HG02885 (cell line): ENCODE data around the gene MARCO.
"Not testable (repeated sequence)": the region's sequence is repeated elsewhere in the genome, so short reads cannot be mapped to it uniquely, and the experiment has no call there.

Experiments
- ATAC-seq: cut with Tn5 transposase; IDR thresholded peaks from one replicate; pipeline ENCODE4 v1.9.1; 2021; ENCODE audit warnings: mild to moderate bottlenecking; ENCODE audit not compliant: unreplicated experiment, poor library complexity

Gene MARCO

GRCh38 chr2:119025762-119026351 lies 83.9 kb downstream of the MARCO start:
- no peak for ATAC-seq

- no peak for ATAC-seq
Observed at GRCh38 chr2:119026890-119027289, 84.9 kb downstream of the MARCO start.

- no peak for ATAC-seq
Observed at GRCh38 chr2:119028327-119029174, 86.6 kb downstream of the MARCO start.

- no peak for ATAC-seq
Observed at GRCh38 chr2:119029297-119029696, 87.3 kb downstream of the MARCO start.

GRCh38 chr2:119037922-119038321 lies 95.9 kb downstream of the MARCO start:
- ATAC-seq, result not testable (repeated sequence)

- ATAC-seq, result no peak
Observed at GRCh38 chr2:119040730-119041129, 98.7 kb downstream of the MARCO start.
